ENCODE data around the gene AHDC1. TPM values are rescaled to one million over a fixed set of nuclear protein-coding genes. Genes with fewer than 3 reads are reported as not detected.

The AHDC1 gene
- total and polyA plus RNA-seq, 9 of the 15 experiments (the other 6 are each of a cell fraction or from before 2014, with no cell fraction given), result 0.21 to 36.4 (median 4.7) TPM

DNA sequence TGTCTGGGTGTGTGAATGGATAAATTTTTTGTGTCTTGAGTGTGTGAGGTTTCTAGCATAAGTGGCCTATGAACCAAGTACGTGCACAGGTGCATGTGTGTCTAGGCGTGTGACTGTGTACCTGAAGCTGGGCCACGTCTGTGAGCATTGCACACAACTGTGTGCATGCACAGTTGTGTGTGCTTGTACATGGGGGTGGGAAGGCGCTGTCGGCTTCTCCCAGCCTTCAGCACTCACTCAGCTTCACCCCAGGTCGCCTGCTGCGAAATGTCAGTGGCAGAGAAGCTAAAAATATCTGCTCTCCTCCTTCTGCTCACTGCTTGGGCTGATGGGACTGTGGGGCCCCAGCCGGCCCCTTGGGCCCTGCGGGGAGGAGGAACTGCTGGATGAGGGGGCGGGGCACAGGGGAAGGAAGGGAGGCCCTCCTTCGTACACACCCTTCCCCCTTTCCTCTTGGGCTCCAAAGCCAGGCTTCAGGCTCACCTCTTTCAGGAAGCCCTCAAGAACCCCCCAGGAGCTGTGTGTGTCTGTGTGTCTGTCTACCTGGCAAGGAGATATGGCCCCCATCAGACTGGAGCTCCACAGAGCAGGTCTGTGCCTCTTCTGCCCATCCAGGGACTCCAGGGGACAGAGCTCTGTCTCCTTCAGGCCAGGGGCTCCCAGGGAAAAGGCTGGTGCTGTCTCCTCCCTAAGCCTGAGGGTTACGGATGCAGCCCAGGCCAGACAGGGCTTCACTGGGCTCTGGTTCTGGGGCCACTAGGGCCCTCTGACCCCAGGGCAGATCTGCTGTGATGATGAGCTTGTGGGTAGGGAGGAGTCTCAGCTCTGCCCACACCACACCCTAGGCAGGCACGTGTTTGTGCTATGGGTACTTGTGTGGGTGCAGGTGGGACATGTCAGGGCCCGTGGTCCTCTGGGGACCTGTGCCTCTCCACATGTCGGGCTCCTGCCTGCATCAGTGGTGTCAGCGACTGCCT lies 78.4 kb downstream of the AHDC1 start (continued):
- TF ChIP-seq LEF1 (IDR thresholded peaks at IDR 0.05), result peak; percentile 90
- peak; percentile 68 for TF ChIP-seq KLF13 (tag; IDR thresholded peaks at IDR 0.05; ENCODE audit: borderline replicate concordance, low read depth)
- peak; percentile 52; the same call in 1 of the 2 replicates for TF ChIP-seq PHF8 (IDR thresholded peaks at IDR 0.05; ENCODE audit: borderline replicate concordance, low read length)
- TF ChIP-seq, protein P1, sequence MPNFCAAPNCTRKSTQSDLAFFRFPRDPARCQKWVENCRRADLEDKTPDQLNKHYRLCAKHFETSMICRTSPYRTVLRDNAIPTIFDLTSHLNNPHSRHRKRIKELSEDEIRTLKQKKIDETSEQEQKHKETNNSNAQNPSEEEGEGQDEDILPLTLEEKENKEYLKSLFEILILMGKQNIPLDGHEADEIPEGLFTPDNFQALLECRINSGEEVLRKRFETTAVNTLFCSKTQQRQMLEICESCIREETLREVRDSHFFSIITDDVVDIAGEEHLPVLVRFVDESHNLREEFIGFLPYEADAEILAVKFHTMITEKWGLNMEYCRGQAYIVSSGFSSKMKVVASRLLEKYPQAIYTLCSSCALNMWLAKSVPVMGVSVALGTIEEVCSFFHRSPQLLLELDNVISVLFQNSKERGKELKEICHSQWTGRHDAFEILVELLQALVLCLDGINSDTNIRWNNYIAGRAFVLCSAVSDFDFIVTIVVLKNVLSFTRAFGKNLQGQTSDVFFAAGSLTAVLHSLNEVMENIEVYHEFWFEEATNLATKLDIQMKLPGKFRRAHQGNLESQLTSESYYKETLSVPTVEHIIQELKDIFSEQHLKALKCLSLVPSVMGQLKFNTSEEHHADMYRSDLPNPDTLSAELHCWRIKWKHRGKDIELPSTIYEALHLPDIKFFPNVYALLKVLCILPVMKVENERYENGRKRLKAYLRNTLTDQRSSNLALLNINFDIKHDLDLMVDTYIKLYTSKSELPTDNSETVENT (CRISPR knock-in tag; IDR thresholded peaks at IDR 0.05), result peak; percentile 23; the same call in 1 of the 2 replicates
- peak; percentile 85 for TF ChIP-seq BHLHE40 (IDR thresholded peaks at IDR 0.05; ENCODE audit: low read length)
- no peak for TF ChIP-seq SMAD3 (CRISPR knock-in tag; conservative IDR thresholded peaks at IDR 0.05)
- no peak for TF ChIP-seq NFIC (IDR thresholded peaks at IDR 0.05)
- peak; percentile 77 for TF ChIP-seq TBP (optimal IDR thresholded peaks at IDR 0.05; ENCODE audit: low read depth, low read length)
- TF ChIP-seq, protein P2, sequence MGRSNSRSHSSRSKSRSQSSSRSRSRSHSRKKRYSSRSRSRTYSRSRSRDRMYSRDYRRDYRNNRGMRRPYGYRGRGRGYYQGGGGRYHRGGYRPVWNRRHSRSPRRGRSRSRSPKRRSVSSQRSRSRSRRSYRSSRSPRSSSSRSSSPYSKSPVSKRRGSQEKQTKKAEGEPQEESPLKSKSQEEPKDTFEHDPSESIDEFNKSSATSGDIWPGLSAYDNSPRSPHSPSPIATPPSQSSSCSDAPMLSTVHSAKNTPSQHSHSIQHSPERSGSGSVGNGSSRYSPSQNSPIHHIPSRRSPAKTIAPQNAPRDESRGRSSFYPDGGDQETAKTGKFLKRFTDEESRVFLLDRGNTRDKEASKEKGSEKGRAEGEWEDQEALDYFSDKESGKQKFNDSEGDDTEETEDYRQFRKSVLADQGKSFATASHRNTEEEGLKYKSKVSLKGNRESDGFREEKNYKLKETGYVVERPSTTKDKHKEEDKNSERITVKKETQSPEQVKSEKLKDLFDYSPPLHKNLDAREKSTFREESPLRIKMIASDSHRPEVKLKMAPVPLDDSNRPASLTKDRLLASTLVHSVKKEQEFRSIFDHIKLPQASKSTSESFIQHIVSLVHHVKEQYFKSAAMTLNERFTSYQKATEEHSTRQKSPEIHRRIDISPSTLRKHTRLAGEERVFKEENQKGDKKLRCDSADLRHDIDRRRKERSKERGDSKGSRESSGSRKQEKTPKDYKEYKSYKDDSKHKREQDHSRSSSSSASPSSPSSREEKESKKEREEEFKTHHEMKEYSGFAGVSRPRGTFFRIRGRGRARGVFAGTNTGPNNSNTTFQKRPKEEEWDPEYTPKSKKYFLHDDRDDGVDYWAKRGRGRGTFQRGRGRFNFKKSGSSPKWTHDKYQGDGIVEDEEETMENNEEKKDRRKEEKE (IDR thresholded peaks at IDR 0.05; ENCODE audit: borderline replicate concordance in 1 of 2, control insufficient read depth in 1 of 2, low read depth in 2 of 2, low read length in 1 of 2), result peak in 1 of 2 experiments; percentile 61; a peak in 1 of 4 replicates
- TF ChIP-seq ZNF717 (CRISPR knock-in tag; IDR thresholded peaks at IDR 0.05), result no peak
- peak; percentile 66 for TF ChIP-seq POLR2B (IDR thresholded peaks at IDR 0.05; ENCODE audit: low read depth, partially characterized antibody)
- TF ChIP-seq NR2F6 (CRISPR knock-in tag; IDR thresholded peaks at IDR 0.05), result no peak
- TF ChIP-seq, protein P3, sequence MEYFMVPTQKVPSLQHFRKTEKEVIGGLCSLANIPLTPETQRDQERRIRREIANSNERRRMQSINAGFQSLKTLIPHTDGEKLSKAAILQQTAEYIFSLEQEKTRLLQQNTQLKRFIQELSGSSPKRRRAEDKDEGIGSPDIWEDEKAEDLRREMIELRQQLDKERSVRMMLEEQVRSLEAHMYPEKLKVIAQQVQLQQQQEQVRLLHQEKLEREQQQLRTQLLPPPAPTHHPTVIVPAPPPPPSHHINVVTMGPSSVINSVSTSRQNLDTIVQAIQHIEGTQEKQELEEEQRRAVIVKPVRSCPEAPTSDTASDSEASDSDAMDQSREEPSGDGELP (CRISPR knock-in tag; IDR thresholded peaks at IDR 0.05; ENCODE audit: borderline replicate concordance), result peak; percentile 76
- TF ChIP-seq, protein P4, sequence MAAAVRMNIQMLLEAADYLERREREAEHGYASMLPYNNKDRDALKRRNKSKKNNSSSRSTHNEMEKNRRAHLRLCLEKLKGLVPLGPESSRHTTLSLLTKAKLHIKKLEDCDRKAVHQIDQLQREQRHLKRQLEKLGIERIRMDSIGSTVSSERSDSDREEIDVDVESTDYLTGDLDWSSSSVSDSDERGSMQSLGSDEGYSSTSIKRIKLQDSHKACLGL (CRISPR knock-in tag; IDR thresholded peaks at IDR 0.05; ENCODE audit: borderline replicate concordance, poor library complexity, severe bottlenecking), result peak; percentile 41
- peak in 1 of 2 experiments; percentile 88; a peak in 2 of 4 replicates for TF ChIP-seq KDM1A (IDR thresholded peaks at IDR 0.05)
- TF ChIP-seq ZKSCAN1 (IDR thresholded peaks at IDR 0.05; ENCODE audit: low read depth, low read length), result peak; percentile 73
- TF ChIP-seq EGR1 (conservative IDR thresholded peaks at IDR 0.05), result peak; percentile 82
- TF ChIP-seq ZFX (CRISPR knock-in tag; IDR thresholded peaks at IDR 0.05), result peak; percentile 69

All from K562 (cell line).